Gastroesophageal sphincter (tissue), 2 donors: ENCODE results near the gene PISD.

Experiments
- EP300 ChIP-seq: sonication (generic); formaldehyde crosslinking; IDR thresholded peaks from one replicate; pipeline ENCODE4 v1.6.1; 2017; ENCODE audit warnings: antibody characterized with exemption, mild to moderate bottlenecking
- POLR2AphosphoS5 ChIP-seq: sonication (generic); formaldehyde crosslinking; IDR thresholded peaks from one replicate; pipeline ENCODE4 v1.6.1; 2017; ENCODE audit warnings: antibody characterized with exemption

GRCh38 chr22:31610611-31611010, 51.4 kb downstream of the PISD start:
- TF ChIP-seq POLR2AphosphoS5, result no peak
- TF ChIP-seq EP300, result no peak
